ENCODE results near the gene ASB18.

GRCh38 chr2:236164201-236164924 is 99.8 kb downstream of the ASB18 start:
- TF ChIP-seq CTCF (IDR thresholded peaks at IDR 0.05; ENCODE audit: low read depth, low read length, missing input control) (no peak), TAF1 (conservative IDR thresholded peaks at IDR 0.05) (no peak), JUND (IDR thresholded peaks at IDR 0.05) (no peak)
